Keratinocyte (primary cell): ENCODE measurements around the gene NOS1. TPM values are rescaled to one million over a fixed set of nuclear protein-coding genes. Genes with fewer than 3 reads are reported as not detected.

Experiments
- DNase-seq: peaks from one replicate; pipeline ENCODE4 v3.0.0-alpha.2; 2011; ENCODE audit warnings: low read depth, missing footprints, low spot score
- FAIRE-seq: peaks from 2 replicates; lab custom pipeline; 2011; peaks lifted over from hg19 to GRCh38; lab: Jason Lieb, UNC
- H2AFZ ChIP-seq: 2 replicates; pipeline ENCODE4 v1.6.0; 2012; ENCODE audit warnings: low read length, control low read depth, inconsistent platforms; ENCODE audit not compliant: control insufficient read depth
- H3K27ac ChIP-seq: 2 replicates; pipeline ENCODE4 v1.5.1; 2011; ENCODE audit warnings: low read length; ENCODE audit not compliant: control insufficient read depth, insufficient read depth
- H3K27me3 ChIP-seq: 3 replicates; pipeline ENCODE4 v1.6.0; 2011; ENCODE audit warnings: low read length; ENCODE audit not compliant: control insufficient read depth, insufficient read depth; ENCODE audit errors: extremely low read depth
- H3K36me3 ChIP-seq, 2 experiments: 2 replicates in 1 of 2; 3 replicates in 1 of 2; pipeline ENCODE4 v1.5.1; 2011; ENCODE audit warnings: low read length in 2 of 2, mild to moderate bottlenecking in 1 of 2; ENCODE audit not compliant: control insufficient read depth in 2 of 2, insufficient read depth in 2 of 2; ENCODE audit errors: extremely low read depth in 1 of 2
- H3K4me1 ChIP-seq: 3 replicates; pipeline ENCODE4 v1.5.1; 2011; ENCODE audit warnings: low read length; ENCODE audit not compliant: control insufficient read depth, insufficient read depth; ENCODE audit errors: extremely low read depth
- H3K4me2 ChIP-seq: 3 replicates; pipeline ENCODE4 v1.6.0; 2011; ENCODE audit warnings: low read depth, low read length; ENCODE audit not compliant: control insufficient read depth, insufficient read depth; ENCODE audit errors: extremely low read depth
- H3K4me3 ChIP-seq, 3 experiments: fragments of 200-600 bp in 1 of 3; sonication (generic) in 1 of 3; 2 replicates in 2 of 3; 3 replicates in 1 of 3; pipeline ENCODE4 v1.5.1; 2011 to 2016; ENCODE audit warnings: low read length in 3 of 3, mild to moderate bottlenecking in 3 of 3, control low read depth in 2 of 3, inconsistent platforms in 1 of 3, low read depth in 1 of 3, mixed read lengths in 1 of 3, mixed run types in 1 of 3, moderate library complexity in 1 of 3; ENCODE audit not compliant: control insufficient read depth in 2 of 3, insufficient read depth in 2 of 3; ENCODE audit errors: extremely low read depth in 1 of 3
- H3K79me2 ChIP-seq: 2 replicates; pipeline ENCODE4 v1.6.0; 2012; ENCODE audit warnings: low read length; ENCODE audit not compliant: control insufficient read depth, insufficient read depth
- H3K9ac ChIP-seq: 3 replicates; pipeline ENCODE4 v1.6.0; 2011; ENCODE audit warnings: low read length; ENCODE audit not compliant: control insufficient read depth, insufficient read depth; ENCODE audit errors: extremely low read depth
- H3K9me1 ChIP-seq: 3 replicates; pipeline ENCODE4 v1.6.0; 2011; ENCODE audit warnings: low read length; ENCODE audit not compliant: control insufficient read depth, insufficient read depth; ENCODE audit errors: extremely low read depth
- H3K9me3 ChIP-seq: 2 replicates; pipeline ENCODE4 v1.5.1; 2012; ENCODE audit warnings: low read depth, low read length; ENCODE audit not compliant: control insufficient read depth
- H4K20me1 ChIP-seq: 3 replicates; pipeline ENCODE4 v1.6.0; 2011; ENCODE audit warnings: low read length; ENCODE audit not compliant: control insufficient read depth, insufficient read depth; ENCODE audit errors: extremely low read depth
- CTCF ChIP-seq, 3 experiments: IDR thresholded peaks in 1 of 3; conservative IDR thresholded peaks in 1 of 3; optimal IDR thresholded peaks in 1 of 3; 2 replicates in 2 of 3; 3 replicates in 1 of 3; pipeline versions ENCODE3 to v1.5.1; 2011; ENCODE audit warnings: low read length in 3 of 3, mild to moderate bottlenecking in 3 of 3, moderate library complexity in 2 of 3, control low read depth in 1 of 3, inconsistent platforms in 1 of 3; ENCODE audit not compliant: insufficient read depth in 2 of 3; ENCODE audit errors: extremely low read depth in 1 of 3
- EZH2 ChIP-seq: IDR thresholded peaks from one replicate; pipeline ENCODE4 v1.6.1; 2012; ENCODE audit warnings: inconsistent platforms, mild to moderate bottlenecking, low read length, moderate library complexity
- dilution Hi-C: fragments of 300-500 bp; cut with MboI; formaldehyde crosslinking; loops from one replicate; pipeline ENCODE4 v1.7.0; 2020; ENCODE audit warnings: low sequenced_read_pairs; ENCODE audit not compliant: extremely low pct_ligation_motif_present
- polyA plus RNA-seq, 5 experiments: library from polyadenylated mRNA; depleted of rRNA in 3 of 5; stranded (reverse) in 3 of 5; stranded (forward) in 1 of 5; unstranded in 1 of 5; fragments of >200 nt; gene quantifications; 1 replicate in 1 of 5; 2 replicates in 3 of 5; 3 replicates in 1 of 5; pipeline versions ENCODE4 v1.2.1 to v1.2.3, GENCODE V29; 2011 to 2012; ENCODE audit warnings: missing spikeins in 2 of 5, low read depth in 1 of 5, low replicate concordance in 1 of 5

Gene NOS1
- polyA plus RNA-seq, 1 donor (not counting 4 experiments of a cell fraction or from before 2014, with no cell fraction given) = 5.6 TPM

- H3K9me1 ChIP-seq = no peaks in the 10 kb centered on the region
- peaks cover 0 to 5% of the 10 kb centered on the region in 2 experiments for H3K36me3 ChIP-seq
- FAIRE-seq = no peak
- no peaks in the 10 kb centered on the region for H3K4me1 ChIP-seq
- no peak overlapping the region for H2AFZ ChIP-seq
- TF ChIP-seq CTCF (optimal IDR thresholded peaks at IDR 0.05 in 1 of 3, IDR thresholded peaks at IDR 0.05 in 1 of 3, conservative IDR thresholded peaks at IDR 0.05 in 1 of 3; ENCODE audit: extremely low read depth in 1 of 3, insufficient read depth in 2 of 3, low read length in 3 of 3) (no peak), EZH2 (no peak)
- H3K27ac ChIP-seq = no peak overlapping the region
- H3K4me2 ChIP-seq = no peak overlapping the region
- no peak for DNase-seq
- no peak overlapping the region for H3K4me3 ChIP-seq
- H3K9ac ChIP-seq = no peak overlapping the region
- no peaks in the 10 kb centered on the region for H3K9me3 ChIP-seq
- no peaks in the 10 kb centered on the region for H3K79me2 ChIP-seq
- no peaks in the 10 kb centered on the region for H4K20me1 ChIP-seq
- dilution Hi-C loops = no loop called here
- no peaks in the 10 kb centered on the region for H3K27me3 ChIP-seq
Observed at GRCh38 chr12:117322428-117322827, 39.0 kb downstream of the NOS1 start.

GRCh38 chr12:117321572-117321971 is 39.9 kb downstream of the NOS1 start:
- no peak overlapping the region for H3K4me2 ChIP-seq
- FAIRE-seq = no peak
- H3K9ac ChIP-seq = no peak overlapping the region
- no peak overlapping the region for H3K4me3 ChIP-seq
- no peaks in the 10 kb centered on the region for H3K9me3 ChIP-seq
- TF ChIP-seq EZH2 (no peak), CTCF (optimal IDR thresholded peaks at IDR 0.05 in 1 of 3, IDR thresholded peaks at IDR 0.05 in 1 of 3, conservative IDR thresholded peaks at IDR 0.05 in 1 of 3; ENCODE audit: extremely low read depth in 1 of 3, insufficient read depth in 2 of 3, low read length in 3 of 3) (no peak)
- no peaks in the 10 kb centered on the region for H3K4me1 ChIP-seq
- no peaks in the 10 kb centered on the region for H3K9me1 ChIP-seq
- H4K20me1 ChIP-seq = no peaks in the 10 kb centered on the region
- no peak for DNase-seq
- dilution Hi-C loops = no loop called here
- H2AFZ ChIP-seq = no peak overlapping the region
- H3K79me2 ChIP-seq = no peaks in the 10 kb centered on the region
- peaks cover 0 to 3% of the 10 kb centered on the region in 2 experiments for H3K36me3 ChIP-seq
- no peak overlapping the region for H3K27ac ChIP-seq
- H3K27me3 ChIP-seq = no peaks in the 10 kb centered on the region
